CD4-positive, alpha-beta T cell treated with Interferon gamma for 1 hour (primary cell): ENCODE measurements around the gene EFNB2.

Source experiments
- DNase-seq: peaks from one replicate; pipeline ENCODE4 v3.0.0-alpha.2; 2020

The EFNB2 gene

DNA sequence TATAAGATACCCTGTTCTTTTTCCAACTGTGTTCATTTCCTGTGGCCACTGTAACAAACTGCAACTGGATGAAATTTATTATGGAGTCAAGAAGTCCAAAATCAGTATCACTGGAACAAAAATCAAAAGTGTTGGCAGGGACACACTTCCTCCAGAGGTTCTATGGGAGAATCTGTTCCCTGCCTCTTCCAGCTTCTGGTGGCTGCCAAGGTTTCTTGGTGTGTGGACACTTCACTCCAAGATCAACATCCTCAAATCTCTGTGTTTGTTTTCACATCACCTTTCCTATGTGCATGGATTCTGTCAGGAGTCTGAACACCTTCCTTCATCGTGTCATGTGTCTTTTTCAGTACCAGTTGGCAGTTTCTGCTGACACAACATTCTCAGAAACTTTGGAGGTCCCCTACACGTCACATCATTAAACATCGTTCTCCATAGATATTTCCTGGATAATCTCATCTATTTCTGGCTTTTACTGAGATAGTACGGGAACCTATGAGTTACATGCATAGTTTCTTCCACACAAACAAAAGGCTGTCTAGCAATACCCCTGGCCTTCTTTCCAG is 15.2 kb upstream of the EFNB2 start:
- no peak for DNase-seq

DNA sequence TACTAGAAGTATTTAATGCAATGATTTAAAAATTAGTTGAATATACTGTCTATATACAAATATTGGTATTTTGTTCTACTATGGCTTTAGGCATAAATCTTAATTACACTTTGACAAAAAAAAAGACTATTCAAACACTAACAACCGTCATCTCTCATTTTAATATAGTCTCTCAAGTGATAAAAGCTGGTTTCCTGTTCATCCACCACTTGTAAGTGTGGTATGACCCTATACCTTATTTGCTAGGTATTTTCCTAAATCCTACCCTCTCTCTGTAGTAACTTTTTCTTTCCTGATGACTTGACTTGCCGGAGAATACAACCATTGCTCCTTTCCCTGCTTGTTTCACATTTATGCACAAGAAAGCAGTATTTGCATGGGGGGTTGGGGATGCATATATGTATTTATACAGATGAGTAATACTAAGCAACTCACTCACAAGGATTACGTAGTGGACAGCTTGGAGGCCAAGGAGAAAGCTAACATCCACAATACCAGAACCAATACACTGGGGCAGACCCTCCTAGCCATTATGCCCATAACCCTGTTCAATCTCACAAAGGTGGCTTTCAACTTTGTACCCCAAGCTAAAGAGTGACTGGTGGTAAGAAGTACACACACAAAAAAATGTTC is 12.7 kb upstream of the EFNB2 start:
- DNase-seq = no peak

DNA sequence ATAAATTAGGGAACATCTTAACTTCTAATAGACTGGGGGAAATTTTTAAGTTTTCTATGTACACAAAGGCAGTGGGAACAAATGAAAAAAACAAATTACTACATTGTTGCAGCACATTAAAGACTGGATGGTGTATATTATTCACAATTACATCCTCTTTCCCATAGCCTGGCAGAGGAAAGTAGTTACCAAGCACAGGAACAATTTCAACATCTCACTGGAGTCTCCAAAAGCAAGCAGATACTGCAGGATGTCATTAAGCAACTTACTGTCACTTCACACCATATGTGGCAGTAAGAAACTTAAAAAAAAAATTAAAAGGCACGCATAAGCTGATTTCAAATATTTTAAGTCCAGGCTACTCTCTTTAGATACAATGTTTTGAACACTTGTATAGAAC is 6.4 kb upstream of the EFNB2 start:
- DNase-seq = no peak

DNA sequence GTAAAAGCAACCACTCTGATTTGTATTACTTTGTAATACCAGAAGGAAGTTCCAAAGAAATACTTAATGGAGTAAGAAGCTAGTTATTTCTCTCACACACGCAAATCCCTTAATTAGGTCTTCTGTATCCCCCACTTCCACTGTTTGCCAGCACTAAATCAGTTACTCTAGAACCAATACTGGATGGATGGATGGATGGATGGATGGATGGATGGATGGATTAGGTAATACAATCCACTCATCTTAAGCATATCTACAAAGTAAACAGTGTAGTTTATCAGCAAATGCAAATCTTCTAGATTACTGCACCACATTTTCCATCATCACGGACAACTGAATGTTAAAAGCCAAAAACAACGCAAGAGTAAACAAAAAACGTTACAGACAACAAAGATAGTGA is 5.2 kb upstream of the EFNB2 start:
- DNase-seq = no peak

DNA sequence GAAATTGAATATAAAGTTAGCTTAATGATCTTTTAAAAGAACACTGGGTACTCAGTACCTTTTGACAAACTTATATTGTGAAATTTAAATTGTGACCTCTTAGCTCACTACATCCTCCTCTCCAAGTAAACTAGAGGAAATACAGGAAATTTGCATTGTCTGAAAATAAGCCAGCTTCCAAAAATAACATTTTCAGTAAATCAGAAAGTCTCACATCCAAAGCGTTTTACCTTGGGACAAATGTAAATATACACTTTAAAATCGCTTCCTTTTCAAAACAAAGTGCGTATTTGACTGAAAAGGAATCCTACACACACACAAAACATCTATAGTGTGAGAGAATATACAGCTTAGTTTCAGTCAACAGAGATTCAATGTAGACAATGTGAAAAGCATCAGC is 2.1 kb upstream of the EFNB2 start:
- DNase-seq = no peak

DNA sequence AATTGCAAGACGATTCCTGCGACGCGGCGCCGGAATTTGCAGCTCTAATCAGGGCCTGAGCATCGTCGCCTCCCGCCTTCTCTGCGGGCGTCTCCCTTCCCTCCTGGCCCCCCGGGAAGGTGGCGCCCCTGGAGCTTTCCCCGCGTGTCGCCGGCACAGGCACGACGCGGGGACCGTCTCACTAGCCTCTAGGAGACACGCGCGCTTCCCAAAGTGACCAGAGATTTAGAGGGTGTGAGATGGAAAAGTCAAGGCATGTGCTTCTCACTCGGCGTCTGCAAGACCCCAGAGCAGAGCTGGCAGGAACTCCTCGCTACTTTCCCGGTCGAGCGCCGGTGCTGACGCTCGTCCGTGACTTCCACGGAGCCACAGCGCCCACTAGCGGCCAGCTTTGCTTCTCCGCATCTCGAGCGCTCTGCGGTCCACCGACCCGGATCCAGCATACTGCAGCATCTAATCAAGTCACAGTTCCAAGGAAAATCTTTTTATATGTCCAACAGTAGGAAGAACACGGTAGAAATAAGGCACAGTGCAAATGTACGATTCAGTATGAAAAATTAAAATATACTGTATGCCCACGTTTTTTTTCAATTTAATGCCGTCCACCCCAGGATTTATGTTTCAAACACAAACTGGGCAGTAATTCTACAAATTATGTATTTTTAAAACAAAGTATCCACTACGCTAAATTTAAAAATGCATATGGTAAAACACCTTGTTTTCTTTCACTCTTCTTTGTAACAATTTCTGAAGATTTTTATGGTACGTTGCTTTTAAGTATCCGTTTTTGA is 977 bp upstream of the EFNB2 start:
- DNase-seq = peak; percentile 77

DNA sequence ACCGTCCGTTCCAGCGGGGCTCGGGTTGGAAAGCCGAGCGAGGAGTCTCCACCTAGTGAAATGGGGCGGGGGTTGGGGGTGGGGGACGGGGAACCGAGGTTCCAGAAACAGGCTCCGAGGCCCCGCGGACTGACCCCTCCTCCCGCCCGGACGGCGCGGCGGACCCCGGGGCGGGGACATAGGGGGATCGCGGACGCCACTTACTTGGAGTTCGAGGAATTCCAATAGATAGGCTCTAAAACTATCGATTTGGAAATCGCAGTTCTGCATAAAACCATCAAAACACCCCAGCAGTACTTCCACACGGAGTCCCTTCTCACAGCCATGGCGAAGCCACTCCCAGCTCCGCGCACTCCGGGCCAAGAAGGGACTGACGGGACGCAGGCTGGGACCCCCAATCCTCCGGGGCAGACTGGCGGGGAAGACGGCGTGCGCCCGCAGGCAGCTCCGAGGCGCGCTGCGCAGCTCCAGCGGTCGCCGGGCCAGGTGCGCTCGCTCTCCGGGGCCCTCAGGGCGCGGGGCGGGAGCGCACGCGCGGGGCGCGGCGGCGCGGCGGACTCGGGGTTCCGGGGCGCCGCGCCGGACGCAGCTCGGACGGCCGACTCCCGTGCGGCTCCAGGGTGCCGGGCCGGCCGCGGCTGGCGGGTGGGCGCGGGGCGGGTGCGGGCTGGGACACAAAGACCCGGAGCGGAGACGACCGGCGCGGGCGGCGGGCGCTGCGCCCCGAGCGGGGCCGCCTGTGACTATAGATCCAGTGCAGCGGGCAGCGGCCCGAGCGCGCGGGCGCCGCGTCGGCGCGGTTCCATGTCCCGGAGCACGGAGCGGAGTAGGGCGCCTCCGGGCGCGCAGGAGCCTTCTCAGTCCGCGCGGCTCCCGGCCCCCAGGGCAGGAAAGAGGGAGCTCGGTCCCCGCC is 567 bp downstream of the EFNB2 start:
- no peak for DNase-seq

DNA sequence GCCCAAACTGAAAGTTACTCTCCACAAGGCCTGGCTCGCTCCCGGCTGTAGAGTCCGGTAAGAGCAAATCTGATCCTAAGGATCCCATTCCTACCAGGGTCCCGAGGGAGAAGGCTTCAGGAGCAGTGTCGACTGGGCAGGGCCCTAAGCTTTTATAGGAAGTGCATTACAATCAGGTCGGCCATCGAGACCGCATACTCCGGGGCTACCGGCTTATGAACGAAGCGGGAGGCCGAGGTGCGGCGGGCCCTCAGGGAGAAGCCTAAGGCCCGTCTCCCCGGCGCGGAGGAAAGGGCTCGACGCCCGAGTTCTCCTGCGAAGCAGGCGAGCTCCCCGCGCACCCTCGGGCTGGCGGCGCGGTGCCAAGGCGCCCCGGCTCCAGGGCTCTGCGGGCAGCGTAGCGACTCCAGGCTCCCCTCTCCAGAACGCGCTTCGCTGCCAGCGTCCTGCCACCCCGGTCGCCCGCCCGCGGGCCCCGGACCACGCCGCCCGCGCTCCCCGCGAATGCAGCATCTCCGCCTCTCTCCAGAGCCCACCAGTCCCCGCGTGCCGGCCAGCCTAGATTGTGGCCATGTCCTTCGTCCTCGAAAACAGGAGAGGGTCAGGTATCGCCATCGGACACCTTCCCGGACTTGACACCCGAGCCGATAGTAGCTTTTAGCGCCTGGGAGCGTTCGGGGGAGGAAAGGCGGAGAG is 1.4 kb downstream of the EFNB2 start:
- no peak for DNase-seq

DNA sequence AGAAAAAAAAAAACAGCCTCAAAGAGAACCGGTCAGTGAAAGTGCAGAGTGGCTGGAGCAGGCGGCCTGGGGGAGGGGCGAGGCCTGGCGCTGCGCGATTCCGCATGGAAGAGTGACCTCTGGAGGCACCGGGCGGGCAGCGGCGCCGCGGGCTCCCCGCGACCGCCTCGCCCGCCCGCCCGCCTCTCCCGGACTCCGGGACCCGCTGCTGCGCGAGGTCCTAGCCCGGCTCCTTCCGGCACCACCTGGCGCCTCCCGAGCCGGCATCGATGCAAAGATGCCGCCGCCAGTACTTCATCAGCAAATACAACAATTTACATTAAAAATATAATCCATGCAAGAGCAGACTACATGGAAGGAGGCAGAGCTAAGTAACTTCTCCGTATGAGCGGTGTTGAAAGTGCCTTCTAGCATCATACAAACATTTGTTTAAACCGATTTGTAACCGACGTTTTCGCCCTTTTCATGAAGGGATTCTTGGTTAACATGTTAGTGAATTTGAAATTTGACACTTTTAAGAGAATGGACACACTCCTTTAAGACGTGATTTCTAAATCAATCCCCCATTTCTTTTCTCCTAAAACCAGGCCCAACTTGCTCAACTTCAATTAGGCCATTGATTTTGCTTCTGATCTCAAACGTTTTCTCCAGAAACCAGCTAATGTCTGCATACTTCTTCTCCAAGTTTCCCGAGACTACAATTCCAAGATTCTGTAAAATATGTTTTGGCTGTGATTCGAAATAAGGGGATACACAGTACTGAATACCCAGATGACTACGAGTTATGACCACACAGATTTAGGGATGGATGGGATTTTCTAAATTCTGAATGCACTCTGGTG is 2.1 kb downstream of the EFNB2 start:
- peak; percentile 9 for DNase-seq

DNA sequence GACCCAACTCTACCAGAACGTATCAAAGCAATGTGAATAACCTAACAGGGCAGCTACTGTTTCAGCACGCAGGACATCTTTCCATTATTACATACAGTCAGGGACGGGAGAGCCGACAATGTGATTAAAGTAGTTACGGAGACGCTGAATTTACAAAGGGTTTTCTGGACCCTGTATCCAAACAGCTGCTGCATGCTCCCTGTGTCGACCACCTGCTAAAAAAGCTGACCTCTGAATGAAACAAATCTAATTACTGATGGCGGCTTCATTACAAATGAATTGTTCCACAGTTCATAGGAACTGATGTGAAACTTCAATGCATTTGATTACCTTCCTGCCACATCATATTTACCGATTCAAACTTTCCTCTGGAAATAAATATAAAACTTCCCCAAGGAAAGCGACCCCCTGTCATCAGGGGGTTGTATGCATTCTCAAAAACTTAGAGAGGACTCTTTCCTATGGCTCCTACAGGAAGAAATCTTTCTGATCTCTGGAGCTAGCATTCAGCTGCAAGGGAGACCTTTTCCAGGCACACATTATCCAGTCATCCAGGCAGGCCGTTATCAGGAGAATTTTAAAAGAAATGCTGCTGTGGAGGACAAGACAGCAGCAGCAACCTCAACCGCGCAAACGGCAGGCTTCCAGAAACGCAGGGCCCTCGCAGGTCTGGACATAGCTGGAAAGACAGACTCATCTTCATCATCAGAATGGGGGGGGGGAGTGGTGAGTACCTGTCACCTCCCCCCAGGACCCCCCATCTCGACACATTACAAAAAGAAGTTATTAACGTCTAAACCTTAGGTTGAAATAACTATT is 3.1 kb downstream of the EFNB2 start:
- no peak for DNase-seq

DNA sequence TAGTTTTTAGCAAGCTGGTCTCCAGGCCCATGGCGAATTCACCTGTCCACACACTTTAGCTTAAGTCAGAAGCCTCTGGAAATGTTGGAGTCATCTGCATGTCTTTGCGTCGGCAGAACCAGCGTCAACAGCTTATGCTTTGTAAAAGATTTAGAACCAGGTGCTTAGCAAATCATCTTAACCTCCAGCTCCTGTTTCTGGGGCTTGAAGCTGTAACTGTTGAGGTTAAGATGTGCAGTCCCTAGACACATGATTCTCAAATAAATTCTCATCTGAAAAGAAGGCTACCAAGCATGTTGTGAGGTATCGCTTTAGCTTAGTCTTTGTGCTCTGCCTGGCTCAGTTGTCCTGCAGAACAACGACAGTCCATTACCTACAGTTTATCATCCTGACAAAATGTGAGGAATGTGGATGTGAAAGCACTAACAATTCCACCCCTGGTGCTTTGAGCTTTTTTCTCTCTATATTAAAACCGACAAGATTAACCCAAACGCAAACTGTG is 4.4 kb downstream of the EFNB2 start:
- DNase-seq = no peak

DNA sequence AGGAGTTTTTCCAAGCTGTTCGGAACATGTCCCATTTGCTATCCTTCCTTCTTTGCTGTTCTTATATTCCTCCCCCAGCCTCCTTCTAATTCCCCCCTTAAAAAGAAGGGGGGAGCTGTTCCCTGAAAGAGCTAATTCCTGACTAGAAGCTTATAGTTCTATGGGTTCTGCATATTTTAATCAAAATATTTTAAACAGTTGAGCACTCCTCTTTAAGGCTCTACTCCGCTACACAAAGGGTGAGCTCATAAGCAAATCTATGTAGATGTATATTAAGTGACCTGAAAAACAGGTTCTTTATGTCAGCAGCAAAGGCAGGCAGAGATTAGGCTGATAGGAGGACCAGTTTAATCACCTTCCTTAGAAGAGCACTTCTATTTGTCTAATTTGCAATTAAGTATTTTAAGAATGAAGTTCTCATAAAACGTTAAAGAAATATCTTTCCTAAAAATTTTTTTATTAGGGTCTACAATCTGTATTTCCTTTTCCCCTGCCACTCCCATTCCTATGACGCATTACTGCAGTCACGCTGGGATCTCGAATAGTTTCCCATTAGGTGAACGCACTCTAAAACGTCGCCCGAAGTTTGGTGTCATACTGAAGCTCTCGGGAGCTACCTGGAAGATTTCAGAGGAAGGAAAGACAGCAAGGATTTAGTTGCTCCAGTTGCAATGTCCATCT is 5.2 kb downstream of the EFNB2 start:
- no peak for DNase-seq

DNA sequence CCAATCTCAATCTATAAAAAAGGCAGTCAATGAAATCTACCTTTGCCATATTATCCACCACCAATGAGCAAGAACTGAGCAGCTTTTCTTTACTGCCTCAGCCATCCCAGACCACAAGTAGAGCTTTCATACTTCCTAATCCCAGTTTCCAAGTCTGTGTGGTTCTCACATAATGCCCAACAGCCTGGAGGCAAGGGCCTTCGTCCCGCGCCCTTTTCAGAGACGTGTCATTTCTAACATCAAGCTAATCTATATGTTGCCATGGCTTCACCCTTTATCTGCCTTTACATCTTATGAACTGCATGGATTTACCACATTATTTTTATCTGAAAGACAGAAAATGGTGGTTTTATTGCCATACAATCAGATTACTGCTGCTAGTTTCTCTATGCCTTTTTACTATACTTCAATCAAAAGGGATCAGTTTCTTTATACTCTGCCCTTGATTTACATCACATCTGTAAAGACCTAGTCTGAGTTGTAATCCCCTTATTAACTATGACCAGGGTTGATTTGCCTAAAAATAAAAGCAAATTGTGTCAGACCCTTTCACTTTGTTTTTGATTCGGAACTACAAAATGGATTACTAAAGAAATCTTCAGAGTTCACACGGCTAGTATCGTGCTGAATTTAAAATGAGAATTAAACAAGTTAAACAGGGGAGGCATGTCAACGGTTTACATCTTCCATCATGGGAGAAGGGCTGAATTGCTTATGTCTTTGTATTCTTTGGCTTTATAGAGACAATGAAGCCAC is 5.9 kb downstream of the EFNB2 start:
- no peak for DNase-seq

DNA sequence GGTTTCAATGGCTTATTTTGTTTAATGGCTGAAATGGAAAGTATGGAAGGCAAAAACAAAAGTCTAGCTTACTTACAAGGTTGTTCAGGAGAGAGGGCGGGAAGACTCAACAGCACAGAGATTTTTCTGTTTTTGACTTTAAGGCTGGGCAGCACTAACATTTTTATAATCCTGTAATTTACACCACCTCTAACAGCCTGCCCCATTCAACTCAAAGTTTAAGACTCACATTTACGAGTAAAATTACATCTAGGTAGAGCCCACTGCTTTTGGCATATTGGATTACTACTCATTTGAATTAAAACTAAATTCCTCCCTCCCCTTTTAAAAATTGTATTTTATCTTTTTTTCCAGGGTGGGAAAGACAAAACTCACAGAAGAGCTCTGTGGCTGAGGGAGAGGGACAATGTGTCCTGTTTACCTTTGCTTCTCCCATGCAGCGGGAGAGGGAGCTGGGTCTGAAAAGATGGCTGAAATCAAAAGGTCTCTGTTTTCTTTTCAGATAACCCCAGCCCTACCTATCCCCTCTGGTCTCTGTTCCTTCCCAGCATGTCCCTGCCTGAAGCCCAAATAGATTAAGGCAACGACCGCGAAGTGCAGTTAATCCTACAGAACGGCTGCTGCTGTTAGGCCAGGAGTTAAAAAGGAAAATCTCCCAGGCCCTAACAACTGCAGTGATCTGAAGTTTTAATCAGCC is 6.6 kb downstream of the EFNB2 start:
- DNase-seq = no peak

DNA sequence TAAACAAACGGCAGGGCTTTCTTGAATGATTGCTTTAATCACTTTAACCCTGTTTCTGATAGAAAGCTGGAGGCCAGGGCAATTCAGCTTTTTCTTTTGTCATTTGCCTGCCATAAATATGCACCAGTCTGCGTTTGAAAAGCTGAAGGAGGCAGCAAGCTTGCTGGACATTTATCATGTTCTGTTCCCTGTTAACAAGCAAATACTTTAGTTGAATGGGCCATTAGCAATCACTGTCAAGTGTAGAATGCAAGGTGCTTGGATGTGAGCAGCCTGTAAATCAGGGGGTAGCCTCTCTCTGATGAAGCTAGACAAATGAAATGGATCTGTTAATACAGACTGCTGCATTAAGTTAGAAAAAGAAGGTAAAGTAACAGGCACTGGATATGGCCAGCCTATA is 7.6 kb downstream of the EFNB2 start:
- DNase-seq = no peak

DNA sequence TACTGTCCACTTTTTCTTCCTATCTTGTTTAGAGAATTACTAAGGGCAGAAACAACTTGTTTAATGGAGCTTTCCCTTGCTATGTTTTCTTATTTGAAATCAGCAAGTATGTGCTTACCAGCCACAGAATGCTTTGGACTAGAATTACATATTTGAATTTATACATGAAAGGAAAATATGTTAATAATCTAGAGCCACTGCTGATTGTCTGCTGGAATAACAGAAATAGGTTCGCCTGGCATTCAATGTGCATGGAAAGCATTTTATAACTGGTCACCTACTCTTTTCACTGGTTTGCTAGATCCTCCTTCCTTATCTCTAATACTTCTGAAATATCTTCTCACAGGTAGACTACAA is 8.0 kb downstream of the EFNB2 start:
- no peak for DNase-seq

DNA sequence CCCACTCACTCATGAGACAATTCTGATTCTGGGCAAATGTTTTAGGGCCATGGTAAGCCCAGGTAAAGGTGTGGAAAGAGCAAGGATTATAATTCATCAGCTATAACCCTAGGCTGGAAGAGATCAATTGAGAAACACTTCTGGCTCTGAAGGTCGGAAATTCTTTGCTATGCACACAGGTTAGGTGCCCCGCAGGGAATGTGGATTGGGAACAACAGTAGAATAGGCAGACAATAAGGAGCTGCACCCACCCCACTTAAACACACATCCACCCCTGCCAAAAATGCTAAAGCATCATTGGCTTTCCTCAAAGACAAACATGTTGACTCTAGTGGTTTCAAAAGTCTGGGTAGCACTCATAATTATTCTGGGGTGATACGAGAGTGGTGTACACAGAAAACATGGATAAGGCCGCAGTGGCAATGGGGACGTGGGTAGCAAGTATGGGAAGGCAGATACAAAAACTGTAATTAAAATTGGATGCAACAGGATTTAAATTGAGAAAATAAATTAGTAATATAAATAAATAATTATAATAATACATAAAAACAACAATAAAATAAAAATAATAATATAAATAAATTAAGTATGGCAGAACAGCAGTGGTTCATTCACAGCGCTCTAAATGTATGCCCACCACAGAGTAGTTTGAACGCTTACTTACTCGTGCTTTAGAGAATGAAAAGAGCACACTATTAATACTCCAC is 8.6 kb downstream of the EFNB2 start:
- DNase-seq = no peak

DNA sequence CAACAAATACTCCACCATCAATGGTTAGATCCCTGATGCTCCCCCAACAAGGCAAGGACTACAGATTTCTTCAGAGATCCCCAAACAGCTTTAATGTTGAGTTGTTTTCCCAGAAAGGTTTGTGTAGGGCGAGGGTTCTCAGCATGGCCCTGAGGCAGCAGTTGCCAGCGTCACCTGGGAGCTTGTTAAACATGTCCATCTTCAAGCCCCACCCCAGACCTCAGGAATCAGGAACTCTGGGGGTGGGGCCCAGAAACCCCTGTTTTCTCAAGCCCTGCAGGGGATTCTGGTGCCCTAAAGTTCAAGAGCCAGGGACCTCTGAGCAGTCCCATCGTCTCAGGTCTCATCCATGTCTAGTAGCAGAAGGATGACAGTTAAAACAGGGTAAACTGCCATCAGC is 9.6 kb downstream of the EFNB2 start:
- DNase-seq = no peak
